HG02840 (cell line): Measurements from ENCODE around the gene OAS3.
"Not testable (repeated sequence)": the region's sequence is repeated elsewhere in the genome, so short reads cannot be mapped to it uniquely, and the experiment has no call there.

ENCODE experiments used
- ATAC-seq: cut with Tn5 transposase; IDR thresholded peaks from one replicate; pipeline ENCODE4 v1.9.1; 2021; ENCODE audit warnings: mild to moderate bottlenecking, moderate library complexity, moderate number of reproducible peaks; ENCODE audit not compliant: unreplicated experiment, low FRiP score

OAS3 gene, protein sequence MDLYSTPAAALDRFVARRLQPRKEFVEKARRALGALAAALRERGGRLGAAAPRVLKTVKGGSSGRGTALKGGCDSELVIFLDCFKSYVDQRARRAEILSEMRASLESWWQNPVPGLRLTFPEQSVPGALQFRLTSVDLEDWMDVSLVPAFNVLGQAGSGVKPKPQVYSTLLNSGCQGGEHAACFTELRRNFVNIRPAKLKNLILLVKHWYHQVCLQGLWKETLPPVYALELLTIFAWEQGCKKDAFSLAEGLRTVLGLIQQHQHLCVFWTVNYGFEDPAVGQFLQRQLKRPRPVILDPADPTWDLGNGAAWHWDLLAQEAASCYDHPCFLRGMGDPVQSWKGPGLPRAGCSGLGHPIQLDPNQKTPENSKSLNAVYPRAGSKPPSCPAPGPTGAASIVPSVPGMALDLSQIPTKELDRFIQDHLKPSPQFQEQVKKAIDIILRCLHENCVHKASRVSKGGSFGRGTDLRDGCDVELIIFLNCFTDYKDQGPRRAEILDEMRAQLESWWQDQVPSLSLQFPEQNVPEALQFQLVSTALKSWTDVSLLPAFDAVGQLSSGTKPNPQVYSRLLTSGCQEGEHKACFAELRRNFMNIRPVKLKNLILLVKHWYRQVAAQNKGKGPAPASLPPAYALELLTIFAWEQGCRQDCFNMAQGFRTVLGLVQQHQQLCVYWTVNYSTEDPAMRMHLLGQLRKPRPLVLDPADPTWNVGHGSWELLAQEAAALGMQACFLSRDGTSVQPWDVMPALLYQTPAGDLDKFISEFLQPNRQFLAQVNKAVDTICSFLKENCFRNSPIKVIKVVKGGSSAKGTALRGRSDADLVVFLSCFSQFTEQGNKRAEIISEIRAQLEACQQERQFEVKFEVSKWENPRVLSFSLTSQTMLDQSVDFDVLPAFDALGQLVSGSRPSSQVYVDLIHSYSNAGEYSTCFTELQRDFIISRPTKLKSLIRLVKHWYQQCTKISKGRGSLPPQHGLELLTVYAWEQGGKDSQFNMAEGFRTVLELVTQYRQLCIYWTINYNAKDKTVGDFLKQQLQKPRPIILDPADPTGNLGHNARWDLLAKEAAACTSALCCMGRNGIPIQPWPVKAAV

DNA sequence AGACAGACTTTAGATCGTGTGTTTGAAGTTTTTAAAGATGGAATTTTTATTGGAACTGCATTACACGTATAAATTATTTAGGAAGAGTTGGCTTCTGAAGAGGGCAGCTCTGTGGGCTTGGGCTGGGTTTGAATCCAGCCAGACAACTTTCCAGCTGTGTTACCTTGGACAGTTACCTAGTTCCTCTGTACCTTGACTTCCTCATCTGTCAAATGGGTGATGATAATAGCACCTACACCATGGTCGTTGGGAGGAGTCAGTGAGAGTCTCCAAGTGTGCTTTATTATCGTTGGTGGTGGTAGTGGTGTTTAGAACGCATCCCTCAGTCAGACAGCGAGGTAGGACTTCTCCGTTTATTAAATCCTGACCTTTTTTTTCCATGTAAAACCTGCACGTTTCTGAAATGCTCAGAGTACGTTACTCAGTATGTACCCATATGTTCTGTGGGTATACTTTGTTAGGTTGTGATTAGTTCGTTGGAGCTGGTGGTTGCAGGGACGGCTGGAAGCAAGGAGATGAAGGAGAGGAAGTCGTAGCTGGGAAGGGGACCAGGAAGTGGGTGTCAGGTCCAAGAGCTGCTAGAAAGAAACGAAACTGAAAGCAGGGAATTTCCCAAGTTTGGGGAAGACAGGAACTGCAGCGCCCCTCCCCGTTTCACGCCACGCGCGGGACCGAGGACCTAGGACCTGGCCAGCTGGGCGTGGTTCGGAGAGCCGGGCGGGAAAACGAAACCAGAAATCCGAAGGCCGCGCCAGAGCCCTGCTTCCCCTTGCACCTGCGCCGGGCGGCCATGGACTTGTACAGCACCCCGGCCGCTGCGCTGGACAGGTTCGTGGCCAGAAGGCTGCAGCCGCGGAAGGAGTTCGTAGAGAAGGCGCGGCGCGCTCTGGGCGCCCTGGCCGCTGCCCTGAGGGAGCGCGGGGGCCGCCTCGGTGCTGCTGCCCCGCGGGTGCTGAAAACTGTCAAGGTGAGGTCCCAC is at the start of gene OAS3:
TSS of gene OAS3 (plus strand) at position 734 of the 979 bp plus-strand sequence. CDS start at position 791, 57 bp downstream.
- no peak for ATAC-seq

- ATAC-seq, result no peak
Measured at GRCh38 chr12:112891093-112892024, 46.9 kb upstream of the OAS3 start.

GRCh38 chr12:112892856-112893255 is 45.4 kb upstream of the OAS3 start:
- no peak for ATAC-seq

GRCh38 chr12:112894128-112894527 is 44.1 kb upstream of the OAS3 start:
- no peak for ATAC-seq

GRCh38 chr12:112898380-112898779 is 39.9 kb upstream of the OAS3 start:
- no peak for ATAC-seq

GRCh38 chr12:112900298-112901145 is 37.8 kb upstream of the OAS3 start:
- no peak for ATAC-seq

DNA sequence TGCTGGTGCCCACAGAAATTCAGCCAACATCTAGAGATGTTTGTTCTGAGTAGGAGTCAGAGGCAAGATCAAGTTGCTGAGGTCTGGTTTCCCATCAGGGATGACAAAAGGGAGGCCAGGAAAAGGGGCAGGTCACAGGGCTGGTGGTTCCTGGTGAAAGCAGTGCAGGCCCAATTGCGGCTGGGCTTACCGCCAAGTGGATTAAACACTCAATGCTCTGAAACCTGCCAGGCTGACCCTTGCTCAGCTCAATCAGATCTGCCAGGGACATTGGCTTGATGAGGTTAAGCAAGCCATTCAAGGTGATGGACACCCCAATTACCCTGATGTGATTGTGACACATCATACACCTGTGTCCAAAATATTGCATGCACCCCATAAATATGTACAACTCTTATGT is 37.0 kb upstream of the OAS3 start:
- no peak for ATAC-seq

GRCh38 chr12:112904571-112904970 is 33.7 kb upstream of the OAS3 start:
- no peak for ATAC-seq

- no peak for ATAC-seq
Measured at GRCh38 chr12:112905451-112906089, 32.7 kb upstream of the OAS3 start.

DNA sequence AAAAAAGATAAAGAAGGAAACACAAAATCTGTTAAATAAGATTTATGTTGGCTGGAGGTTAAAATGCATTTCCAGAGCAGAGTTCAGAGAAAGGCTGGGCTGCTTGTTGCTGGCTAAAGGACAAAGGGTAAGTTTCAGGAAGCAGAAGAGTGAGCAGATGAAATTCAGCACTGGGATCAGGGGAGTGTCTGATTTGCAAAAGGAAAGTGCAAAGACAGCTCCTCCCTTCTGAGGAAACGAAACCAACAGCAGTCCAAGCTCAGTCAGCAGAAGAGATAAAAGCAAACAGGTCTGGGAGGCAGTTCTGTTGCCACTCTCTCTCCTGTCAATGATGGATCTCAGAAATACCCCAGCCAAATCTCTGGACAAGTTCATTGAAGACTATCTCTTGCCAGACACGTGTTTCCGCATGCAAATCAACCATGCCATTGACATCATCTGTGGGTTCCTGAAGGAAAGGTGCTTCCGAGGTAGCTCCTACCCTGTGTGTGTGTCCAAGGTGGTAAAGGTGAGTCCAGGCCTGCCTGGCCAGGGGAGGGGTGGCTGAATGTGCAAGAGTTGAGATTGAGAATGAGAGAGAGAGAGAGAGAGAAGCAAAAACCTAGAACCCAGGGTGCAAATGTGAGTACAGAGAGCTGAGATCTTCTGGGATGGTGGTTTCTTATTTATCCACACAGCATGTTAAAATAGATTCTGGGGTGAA is 31.4 kb upstream of the OAS3 start, which contains the start of gene OAS1:
TSS of gene OAS1 (plus strand) at position 251 of the 703 bp plus-strand sequence. CDS start at position 329, 78 bp downstream.
- peak; percentile 57 for ATAC-seq

GRCh38 chr12:112907415-112908157 is 30.7 kb upstream of the OAS3 start:
- peak; percentile 43 for ATAC-seq

- ATAC-seq, result no peak
Measured at GRCh38 chr12:112908548-112908947, 29.7 kb upstream of the OAS3 start.

DNA sequence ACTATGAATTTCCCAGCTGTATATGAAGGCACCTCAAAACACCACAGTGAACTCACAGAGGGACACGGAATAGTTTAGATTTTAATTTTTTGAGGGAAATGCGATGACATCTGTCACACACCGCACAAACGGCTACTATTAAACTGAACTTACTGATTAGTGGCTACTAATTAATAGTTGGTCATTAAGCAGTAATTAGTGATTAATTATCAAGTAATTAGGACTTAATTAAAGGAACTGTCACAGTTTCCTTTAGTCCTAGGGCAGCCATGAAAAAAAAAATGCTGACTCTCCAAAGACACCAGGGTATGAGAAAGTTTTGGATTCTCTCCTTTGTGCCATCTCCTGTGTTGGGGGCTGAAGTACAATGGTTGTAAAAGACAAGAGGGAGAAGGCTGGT is 28.6 kb upstream of the OAS3 start:
- no peak for ATAC-seq

DNA sequence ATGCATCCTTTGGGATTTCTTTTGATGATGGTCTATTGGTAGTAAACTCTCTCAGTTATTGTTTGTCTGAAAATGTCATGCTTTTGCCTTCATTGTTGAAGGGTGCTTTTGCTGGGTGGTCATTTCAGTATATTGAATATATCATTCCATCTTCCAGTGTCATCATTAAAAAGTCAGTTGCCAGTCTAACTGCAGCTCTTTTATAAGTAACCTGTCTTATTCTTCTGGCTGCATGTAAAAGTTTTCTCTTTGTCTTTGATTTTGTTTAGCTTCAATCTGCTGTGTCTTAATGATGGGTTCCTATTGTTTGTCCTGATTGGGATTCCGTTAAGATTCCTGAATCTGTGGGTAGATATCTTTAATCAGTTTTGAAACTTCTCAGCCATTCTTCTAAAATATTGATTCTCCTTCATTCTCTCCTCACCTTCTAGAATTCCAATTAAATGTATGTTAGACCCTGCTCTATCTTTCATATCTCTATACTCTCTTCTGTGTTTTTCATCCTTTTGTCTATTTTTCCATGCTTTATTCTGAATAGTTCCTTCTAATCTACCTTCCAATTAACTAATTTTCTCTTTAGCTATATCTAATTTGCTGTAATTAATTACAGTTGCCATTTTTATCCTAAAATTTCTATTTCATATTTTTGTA is 25.1 kb upstream of the OAS3 start:
- no peak for ATAC-seq

DNA sequence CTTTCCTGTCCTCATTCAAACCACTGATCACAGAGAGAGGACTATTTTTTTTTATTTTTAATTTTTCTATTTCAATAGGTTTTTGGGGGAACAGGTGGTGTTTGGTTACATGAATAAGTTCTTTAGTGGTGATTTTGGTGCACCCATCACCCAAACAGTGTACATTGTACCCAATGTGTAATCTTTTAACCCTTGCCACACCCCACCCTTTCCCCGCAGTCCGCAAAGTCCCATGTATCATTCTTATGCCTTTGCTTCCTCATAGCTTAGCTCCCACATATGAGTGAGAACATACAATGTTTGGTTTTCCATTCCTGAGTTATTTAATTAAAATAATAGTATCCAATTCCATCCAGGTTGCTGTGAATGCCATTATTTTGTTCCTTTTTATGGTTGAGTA is 24.4 kb upstream of the OAS3 start:
- ATAC-seq, result not testable (repeated sequence)
